ENCODE measurements around the gene PRSS8. TPM values are rescaled to one million over a fixed set of nuclear protein-coding genes. Genes with fewer than 3 reads are reported as not detected.

The PRSS8 gene
- total RNA-seq, 1 experiment from 2014 or later, result 154 TPM

DNA sequence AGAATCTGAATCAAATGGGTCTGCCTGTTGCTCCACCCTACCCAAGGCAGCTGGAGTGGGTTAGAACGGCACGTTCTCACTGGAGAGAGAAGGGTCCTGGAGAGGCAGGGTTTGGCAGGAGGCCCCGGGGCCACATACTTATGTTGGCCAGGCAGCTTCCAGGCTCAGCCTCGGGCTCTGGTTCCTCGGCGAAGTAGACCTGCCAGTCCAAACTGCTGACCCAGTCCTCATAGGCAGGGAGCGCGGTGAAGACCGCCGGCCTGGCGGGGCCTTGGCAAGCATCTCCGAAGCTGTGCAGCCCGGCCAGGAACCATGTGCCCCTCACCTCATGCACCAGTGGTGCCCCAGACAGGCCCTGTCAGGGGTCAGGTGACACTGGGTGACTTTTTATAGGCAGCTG is 51.5 kb downstream of the PRSS8 start:
- ChIA-PET CTCF (no interaction called here), POLR2A (ENCODE audit: unreplicated experiment) (no interaction called here)
- Histone ChIP-seq H3K9me2 (ENCODE audit: insufficient read depth) (no peaks in the 10 kb centered on the region), H3K79me2 (ENCODE audit: low read depth) (no peaks in the 10 kb centered on the region), H3F3A (ENCODE audit: insufficient read depth, low read depth) (peaks cover 17% of the 10 kb centered on the region; the same call in 1 of the 2 replicates), H3K9me3 (ENCODE audit: insufficient read depth, low read depth) (no peaks in the 10 kb centered on the region), H3K4me2 (no peak overlapping the region), H3K4me3 (no peak overlapping the region), H2AFZ (no peak overlapping the region), H4K20me1 (ENCODE audit: insufficient read depth) (peaks cover 33% of the 10 kb centered on the region), H3K4me1 (replicated peaks; ENCODE audit: insufficient read depth) (no peaks in the 10 kb centered on the region), H3K27me3 (ENCODE audit: insufficient read depth, low read depth) (no peaks in the 10 kb centered on the region), H3K36me3 (ENCODE audit: low read depth) (peaks cover 5% of the 10 kb centered on the region), H3K27ac (no peak overlapping the region)
- TF ChIP-seq CTCF (conservative IDR thresholded peaks at IDR 0.05), result no peak
- no peak for TF ChIP-seq EZH2 (IDR thresholded peaks at IDR 0.05; ENCODE audit: low read depth)
- DNase-seq, result no peak
- BruUV-seq (replicated peaks), result no TSS peak
- intact Hi-C loops (cut with micrococcal nuclease; ENCODE audit: unreplicated experiment), result no loop called here

DNA sequence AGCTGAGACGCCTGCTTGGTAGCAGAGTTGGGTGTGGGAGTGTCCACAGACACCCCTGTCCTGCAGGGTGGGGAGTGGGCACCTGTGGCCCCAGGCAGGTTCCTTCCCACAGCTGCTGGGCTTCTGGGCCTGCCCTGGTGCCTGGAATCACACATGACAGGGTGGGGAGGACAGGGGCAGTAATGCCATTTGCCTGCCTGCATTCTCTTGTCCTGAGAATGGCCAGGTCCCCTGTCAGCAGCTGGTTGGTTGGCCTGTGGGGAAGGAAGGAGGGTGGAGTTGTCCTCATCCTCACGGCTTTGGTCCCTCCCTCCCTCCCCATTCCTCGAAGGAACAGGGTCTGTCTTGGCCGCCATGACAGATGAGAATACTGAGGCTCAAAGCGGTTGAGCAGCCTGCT is 52.0 kb downstream of the PRSS8 start:
- TF ChIP-seq CTCF (conservative IDR thresholded peaks at IDR 0.05) (no peak), EZH2 (IDR thresholded peaks at IDR 0.05; ENCODE audit: low read depth) (no peak)
- no peak for DNase-seq
- H3K36me3 ChIP-seq (ENCODE audit: low read depth), result peaks cover 5% of the 10 kb centered on the region
- no peaks in the 10 kb centered on the region for H3K9me2 ChIP-seq (ENCODE audit: insufficient read depth)
- H3K4me1 ChIP-seq (replicated peaks; ENCODE audit: insufficient read depth), result no peaks in the 10 kb centered on the region
- POLR2A ChIA-PET (ENCODE audit: unreplicated experiment), result no interaction called here
- no peak overlapping the region for H3K4me3 ChIP-seq
- H3F3A ChIP-seq (ENCODE audit: insufficient read depth, low read depth), result peaks cover 17% of the 10 kb centered on the region; the same call in 1 of the 2 replicates
- H3K79me2 ChIP-seq (ENCODE audit: low read depth), result no peaks in the 10 kb centered on the region
- no peak overlapping the region for H3K4me2 ChIP-seq
- no peak overlapping the region for H2AFZ ChIP-seq
- H3K9me3 ChIP-seq (ENCODE audit: insufficient read depth, low read depth), result no peaks in the 10 kb centered on the region
- H4K20me1 ChIP-seq (ENCODE audit: insufficient read depth), result peaks cover 35% of the 10 kb centered on the region
- no peak overlapping the region for H3K27ac ChIP-seq
- BruUV-seq (replicated peaks), result no TSS peak
- H3K27me3 ChIP-seq (ENCODE audit: insufficient read depth, low read depth), result no peaks in the 10 kb centered on the region
- CTCF ChIA-PET, result no interaction called here
- intact Hi-C loops (cut with micrococcal nuclease; ENCODE audit: unreplicated experiment), result no loop called here

- DNase-seq, result no peak
- Histone ChIP-seq H3K27ac (no peak overlapping the region), H2AFZ (no peak overlapping the region), H4K20me1 (ENCODE audit: insufficient read depth) (peaks cover 37% of the 10 kb centered on the region), H3K9me3 (ENCODE audit: insufficient read depth, low read depth) (no peaks in the 10 kb centered on the region), H3F3A (ENCODE audit: insufficient read depth, low read depth) (peaks cover 17% of the 10 kb centered on the region; the same call in 1 of the 2 replicates), H3K4me3 (no peak overlapping the region), H3K9me2 (ENCODE audit: insufficient read depth) (no peaks in the 10 kb centered on the region), H3K36me3 (ENCODE audit: low read depth) (peaks cover 5% of the 10 kb centered on the region), H3K4me2 (no peak overlapping the region), H3K4me1 (replicated peaks; ENCODE audit: insufficient read depth) (no peaks in the 10 kb centered on the region), H3K27me3 (ENCODE audit: insufficient read depth, low read depth) (no peaks in the 10 kb centered on the region), H3K79me2 (ENCODE audit: low read depth) (no peaks in the 10 kb centered on the region)
- TF ChIP-seq CTCF (conservative IDR thresholded peaks at IDR 0.05) (no peak), EZH2 (IDR thresholded peaks at IDR 0.05; ENCODE audit: low read depth) (no peak)
- ChIA-PET CTCF (no interaction called here), POLR2A (ENCODE audit: unreplicated experiment) (no interaction called here)
- intact Hi-C loops (cut with micrococcal nuclease; ENCODE audit: unreplicated experiment), result no loop called here
- no TSS peak for BruUV-seq (replicated peaks)
These were observed 52.4 kb downstream of the PRSS8 start for GRCh38 chr16:31083081-31083480.
